ENCODE results near the gene DNAH14.

GRCh38 chr1:225424562-225425200 is 495.2 kb downstream of the DNAH14 start:
- no peak for TF ChIP-seq CTCF (IDR thresholded peaks at IDR 0.05)
- no peak for TF ChIP-seq POLR2AphosphoS5 (IDR thresholded peaks at IDR 0.05; ENCODE audit: low read depth, low read length)
- no peak for TF ChIP-seq SIN3A (IDR thresholded peaks at IDR 0.05; ENCODE audit: borderline replicate concordance, insufficient read depth, low read depth, low read length)
- TF ChIP-seq REST (IDR thresholded peaks at IDR 0.05; ENCODE audit: insufficient read depth in 1 of 2, low read depth in 2 of 2, low read length in 1 of 2): no peak
- no peak for TF ChIP-seq TCF7L2 (IDR thresholded peaks at IDR 0.05; ENCODE audit: low read depth, low read length)

Measured in Panc1 (cell line).